GM04504 (cell line): ENCODE results near the gene HBB.

Source experiments
- DNase-seq: peaks from one replicate; pipeline ENCODE4 v3.0.0-alpha.2; 2012; ENCODE audit warnings: low read depth

Gene HBB

GRCh38 chr11:5247472-5248192 is 20.8 kb upstream of the HBB start:
- no peak for DNase-seq

DNA sequence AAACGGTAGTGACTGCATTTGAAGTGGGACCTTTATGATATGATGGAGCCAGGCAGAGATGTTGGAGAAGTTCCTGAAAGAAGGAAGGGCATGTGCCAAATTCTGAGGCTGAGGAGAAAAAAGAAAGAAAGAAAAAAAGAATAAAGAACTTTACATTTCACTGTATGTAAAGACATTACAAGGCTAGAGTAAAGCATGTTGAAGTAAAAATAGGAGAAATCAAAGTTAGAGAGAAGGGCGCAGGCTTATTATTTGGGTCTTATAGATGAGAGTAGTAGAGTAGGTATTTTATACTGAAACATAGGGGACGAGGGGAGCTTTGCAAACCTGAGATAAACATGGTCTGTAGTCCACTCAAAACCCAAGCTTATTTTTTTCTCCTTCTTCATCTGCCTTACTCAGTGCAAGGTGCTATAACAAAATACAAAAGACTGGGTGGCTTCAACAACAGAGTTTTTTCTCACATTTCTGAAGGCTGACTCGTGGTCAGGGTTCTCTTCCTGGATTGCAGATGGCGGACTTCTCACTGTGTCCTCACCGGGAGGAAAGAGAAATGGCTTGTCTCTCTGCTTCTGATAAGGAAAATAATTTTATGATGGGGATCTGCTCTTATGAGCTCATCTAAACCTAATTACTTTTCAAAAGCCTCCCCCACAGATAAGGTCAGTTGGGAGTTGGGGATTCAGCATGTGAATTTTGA is 20.1 kb upstream of the HBB start:
- no peak for DNase-seq

DNA sequence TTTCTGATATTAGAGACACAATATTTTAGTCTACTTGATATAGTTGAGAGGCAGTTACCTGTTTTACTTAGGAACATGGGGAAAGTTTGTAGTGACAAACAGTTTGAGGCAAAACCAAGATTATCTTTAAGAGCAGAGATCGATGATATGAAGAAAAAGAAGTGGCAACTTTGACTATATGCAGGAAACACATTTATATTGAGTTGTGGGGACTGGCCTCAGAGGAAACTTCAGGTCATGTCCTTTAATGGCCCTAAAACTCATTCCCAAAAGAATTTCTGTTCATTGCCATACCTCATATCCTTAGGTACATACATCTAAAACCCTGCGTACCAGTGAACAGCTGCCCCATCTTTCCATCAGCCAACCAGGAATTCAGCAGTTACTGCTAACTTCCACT is 18.3 kb upstream of the HBB start:
- DNase-seq, result no peak

- no peak for DNase-seq
Measured at GRCh38 chr11:5243816-5244180, 16.9 kb upstream of the HBB start.

GRCh38 chr11:5242933-5243815 is 16.3 kb upstream of the HBB start:
- no peak for DNase-seq

DNA sequence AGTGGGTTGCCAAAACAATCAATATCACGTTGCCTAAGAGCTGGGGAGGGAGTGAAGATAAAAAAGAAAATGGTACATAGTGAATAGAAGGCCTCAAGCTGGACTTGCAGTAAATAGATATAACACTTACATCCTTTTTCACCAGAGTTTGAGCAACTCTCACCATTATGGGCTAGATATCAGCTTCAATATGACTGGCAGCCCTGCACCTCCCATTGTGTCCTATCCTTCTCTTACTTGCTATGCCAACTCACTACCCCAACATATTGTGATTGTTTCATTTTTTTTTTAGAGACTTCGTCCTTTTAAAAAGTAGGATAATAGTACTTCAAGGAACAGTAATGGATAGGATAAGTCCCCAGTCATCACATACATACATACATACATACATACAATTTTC is 15.3 kb upstream of the HBB start:
- no peak for DNase-seq

GRCh38 chr11:5241458-5241857 is 14.6 kb upstream of the HBB start:
- DNase-seq, result no peak

DNA sequence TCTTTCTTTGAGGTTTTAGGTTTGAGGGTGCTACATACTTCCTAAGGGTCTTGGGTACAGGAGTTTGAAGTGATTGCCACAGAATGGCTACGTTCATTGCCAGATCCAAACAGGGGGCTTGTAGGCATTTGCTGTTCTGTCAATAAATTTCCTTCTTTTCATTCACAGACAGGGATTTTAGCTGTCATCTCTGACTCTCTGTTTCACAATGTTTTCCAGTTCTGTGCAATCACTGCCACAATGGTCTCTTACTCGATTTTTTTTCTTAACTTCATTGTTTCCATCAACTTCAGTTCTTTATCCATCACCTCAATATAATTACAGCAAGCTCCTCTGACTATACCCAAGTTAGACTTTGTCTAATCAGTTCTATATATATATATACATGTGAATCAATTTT is 13.6 kb upstream of the HBB start:
- DNase-seq, result no peak

DNA sequence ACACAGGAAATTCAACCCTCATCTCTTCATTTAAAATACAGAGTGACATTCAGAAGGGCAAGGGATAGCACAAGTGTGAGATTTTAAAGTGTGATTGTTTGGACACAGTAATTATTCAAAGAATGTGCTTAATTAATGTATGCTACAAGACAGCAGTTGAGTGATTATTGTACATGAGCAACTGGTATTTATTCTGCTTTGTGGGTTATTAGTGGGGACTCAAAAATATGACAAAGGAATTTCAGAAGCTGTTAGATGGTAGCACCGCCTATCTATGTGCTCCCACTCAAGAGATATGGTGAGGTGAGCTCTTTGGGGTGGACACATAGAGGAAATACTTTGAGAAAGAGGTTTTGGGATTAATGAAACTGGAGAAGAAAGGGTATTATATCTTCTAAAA is 13.2 kb upstream of the HBB start:
- no peak for DNase-seq

GRCh38 chr11:5239046-5239445 is 12.2 kb upstream of the HBB start:
- no peak for DNase-seq

DNA sequence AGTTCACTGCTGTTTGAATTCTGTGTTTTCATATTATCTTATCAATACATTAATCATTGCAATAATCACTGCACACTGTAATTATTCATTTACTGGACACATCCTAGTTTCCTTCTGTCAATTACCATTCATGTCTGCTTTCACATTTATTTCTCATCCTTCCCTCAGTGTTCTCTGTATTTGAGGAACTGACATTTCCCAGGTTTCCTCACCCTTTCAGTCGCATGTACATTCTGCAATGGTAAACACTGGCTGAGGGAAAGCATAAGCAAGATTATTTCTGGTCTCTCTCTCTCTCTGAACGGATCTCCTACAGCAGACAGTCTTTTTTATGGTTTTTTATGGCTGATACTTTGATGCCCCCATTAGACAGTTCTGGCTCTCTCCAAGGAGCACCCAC is 11.6 kb upstream of the HBB start:
- no peak for DNase-seq

- no peak for DNase-seq
Measured at GRCh38 chr11:5237420-5237819, 10.5 kb upstream of the HBB start.

- DNase-seq, result no peak
Measured at GRCh38 chr11:5235364-5236095, 8.7 kb upstream of the HBB start.

DNA sequence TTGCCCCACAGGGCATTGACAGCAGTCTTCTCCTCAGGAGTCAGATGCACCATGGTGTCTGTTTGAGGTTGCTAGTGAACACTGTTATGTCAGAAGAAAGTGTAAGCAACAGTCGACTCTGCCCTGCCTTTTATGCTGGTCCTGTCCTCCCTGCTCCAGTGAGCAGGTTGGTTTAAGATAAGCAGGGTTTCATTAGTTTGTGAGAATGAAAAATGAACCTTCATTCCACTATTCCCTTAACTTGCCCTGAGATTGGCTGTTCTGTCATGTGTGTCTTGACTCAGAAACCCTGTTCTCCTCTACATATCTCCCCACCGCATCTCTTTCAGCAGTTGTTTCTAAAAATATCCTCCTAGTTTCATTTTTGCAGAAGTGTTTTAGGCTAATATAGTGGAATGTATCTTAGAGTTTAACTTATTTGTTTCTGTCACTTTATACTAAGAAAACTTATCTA is 7.5 kb upstream of the HBB start, which contains the start of gene HBD:
Gene HBD (minus strand): TSS at position 103 of the 454 bp plus-strand sequence. CDS start 50 bp downstream, at position 53.
- no peak for DNase-seq

DNA sequence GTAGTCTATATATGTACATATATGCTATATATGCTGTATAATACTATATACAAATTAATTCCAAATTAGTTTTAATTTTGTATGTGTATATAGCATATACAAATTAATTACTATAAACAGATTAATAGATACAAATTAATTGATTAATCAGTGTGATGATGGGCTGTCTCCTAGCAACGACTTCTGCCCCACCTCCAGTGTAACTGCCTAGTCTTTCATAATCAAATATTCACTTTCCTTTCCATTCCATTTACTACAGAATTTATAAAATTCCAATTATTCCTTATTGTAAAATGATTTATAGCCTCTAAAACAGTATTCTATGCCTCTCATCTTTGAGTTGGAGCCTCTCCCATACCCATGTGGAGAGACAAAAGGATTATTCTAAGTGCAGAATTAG is 6.4 kb upstream of the HBB start:
- no peak for DNase-seq

GRCh38 chr11:5232821-5233220 is 6.0 kb upstream of the HBB start:
- DNase-seq, result no peak

DNA sequence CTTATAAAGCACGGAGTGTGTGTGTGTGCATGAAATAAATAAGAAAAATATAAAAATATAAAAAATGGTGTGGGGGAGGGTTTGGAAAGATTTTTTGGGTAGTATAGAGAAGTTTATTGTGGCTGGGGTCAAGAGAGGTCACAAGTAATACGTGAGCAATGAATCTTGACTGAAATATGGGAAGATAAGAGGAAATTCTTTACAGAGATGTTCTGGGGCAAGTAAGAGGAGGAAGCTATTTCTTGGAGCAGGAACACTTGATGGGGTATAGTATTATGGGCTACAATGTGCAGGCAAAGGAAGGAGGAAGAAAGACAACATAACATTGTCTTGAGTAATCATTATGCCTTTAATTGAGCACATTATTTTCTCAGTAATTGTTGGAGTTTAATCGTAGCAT is 5.3 kb upstream of the HBB start:
- no peak for DNase-seq

DNA sequence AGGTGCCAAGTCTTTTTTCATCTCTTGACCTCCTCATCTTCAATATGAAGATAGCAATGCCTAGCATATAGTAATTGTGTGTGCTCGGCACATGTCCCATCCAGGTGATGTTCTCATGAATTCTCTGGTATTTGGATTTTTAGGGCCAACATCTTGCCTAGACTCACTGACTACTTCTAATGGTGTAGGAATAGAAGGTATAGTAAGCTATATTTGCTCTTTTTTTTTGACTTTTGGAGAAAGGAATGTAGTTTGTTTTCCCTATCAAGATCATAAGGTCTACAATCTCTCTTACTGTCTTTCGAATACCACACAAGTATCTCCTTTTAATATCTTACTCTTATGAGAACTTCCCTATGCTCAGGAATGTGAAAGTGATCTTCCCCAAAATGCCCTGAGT is 4.2 kb upstream of the HBB start:
- DNase-seq, result no peak

- DNase-seq, result no peak
Measured at GRCh38 chr11:5230266-5230665, 3.4 kb upstream of the HBB start.

- DNase-seq, result no peak
Measured at GRCh38 chr11:5229796-5230195, 2.9 kb upstream of the HBB start.

GRCh38 chr11:5229356-5229755 is 2.5 kb upstream of the HBB start:
- no peak for DNase-seq

DNA sequence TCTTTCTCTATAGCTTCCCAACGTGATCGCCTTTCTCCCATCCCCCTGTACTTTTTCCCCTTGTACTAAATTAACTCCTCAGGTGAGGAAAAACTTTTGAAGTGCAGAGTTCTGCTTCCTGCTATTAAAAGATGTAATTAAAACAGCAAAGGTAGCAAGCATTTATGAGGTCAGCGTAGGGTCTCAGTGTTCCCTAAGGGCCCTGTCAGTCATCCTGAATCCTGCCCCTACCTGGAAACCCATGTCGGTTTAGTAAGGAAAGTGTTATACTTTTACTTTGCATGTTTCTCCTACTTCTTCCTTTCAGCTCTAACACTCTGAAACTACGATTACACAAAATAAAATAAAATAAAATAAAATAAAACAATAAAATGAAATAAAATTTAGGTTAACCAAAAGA is 1.3 kb upstream of the HBB start:
- DNase-seq, result no peak
